GM12865 (cell line): ENCODE measurements around the gene CPXM2.

Experiments
- DNase-seq: peaks from one replicate; pipeline ENCODE4 v3.0.0; 2010; ENCODE audit warnings: low read depth
- H3K4me3 ChIP-seq: 2 replicates; pipeline ENCODE4 v1.5.1; 2011; ENCODE audit warnings: mild to moderate bottlenecking, low read depth, low read length, control low read depth
- TF ChIP-seq, protein P1 (sequence below): IDR thresholded peaks from 2 replicates; pipeline ENCODE4 v1.5.1; 2011; ENCODE audit warnings: low read length, control low read depth, low read depth, inconsistent platforms; ENCODE audit not compliant: insufficient read depth; ENCODE audit errors: missing control alignments

The CPXM2 gene

DNA sequence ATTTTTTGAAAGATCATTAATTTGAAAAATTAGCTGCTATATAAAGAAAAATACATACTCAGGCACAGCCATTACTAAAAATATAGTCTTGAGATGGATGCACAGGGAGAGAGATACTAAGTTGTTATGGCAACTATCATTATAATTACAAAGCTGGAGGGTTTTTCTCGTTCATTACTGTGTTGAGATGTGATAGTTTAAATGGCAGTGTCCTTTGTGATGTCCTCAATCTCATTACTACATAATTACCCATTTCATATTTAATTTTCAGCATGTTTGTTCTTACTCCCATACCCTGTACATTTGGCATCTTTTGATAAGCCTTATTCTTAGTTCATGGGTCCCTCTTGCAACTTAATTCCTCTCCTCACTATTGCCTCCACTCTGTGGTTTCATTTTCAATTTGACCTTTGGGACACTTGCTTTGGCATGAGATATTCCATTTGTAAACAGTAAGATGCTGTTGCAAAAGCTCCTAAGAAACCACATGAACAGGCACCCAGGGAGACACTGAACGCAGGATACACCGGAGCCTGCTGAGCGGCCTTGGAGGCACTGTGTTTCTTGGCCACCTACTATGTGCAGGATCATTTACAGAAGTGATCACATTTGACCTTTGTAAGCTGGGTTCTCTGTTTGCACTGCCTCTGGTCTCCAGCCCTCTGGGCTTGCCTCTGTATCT lies 4.8 kb upstream of the CPXM2 start:
- TF ChIP-seq, protein P1, sequence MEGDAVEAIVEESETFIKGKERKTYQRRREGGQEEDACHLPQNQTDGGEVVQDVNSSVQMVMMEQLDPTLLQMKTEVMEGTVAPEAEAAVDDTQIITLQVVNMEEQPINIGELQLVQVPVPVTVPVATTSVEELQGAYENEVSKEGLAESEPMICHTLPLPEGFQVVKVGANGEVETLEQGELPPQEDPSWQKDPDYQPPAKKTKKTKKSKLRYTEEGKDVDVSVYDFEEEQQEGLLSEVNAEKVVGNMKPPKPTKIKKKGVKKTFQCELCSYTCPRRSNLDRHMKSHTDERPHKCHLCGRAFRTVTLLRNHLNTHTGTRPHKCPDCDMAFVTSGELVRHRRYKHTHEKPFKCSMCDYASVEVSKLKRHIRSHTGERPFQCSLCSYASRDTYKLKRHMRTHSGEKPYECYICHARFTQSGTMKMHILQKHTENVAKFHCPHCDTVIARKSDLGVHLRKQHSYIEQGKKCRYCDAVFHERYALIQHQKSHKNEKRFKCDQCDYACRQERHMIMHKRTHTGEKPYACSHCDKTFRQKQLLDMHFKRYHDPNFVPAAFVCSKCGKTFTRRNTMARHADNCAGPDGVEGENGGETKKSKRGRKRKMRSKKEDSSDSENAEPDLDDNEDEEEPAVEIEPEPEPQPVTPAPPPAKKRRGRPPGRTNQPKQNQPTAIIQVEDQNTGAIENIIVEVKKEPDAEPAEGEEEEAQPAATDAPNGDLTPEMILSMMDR, result no peak
- no peak for DNase-seq
- no peak overlapping the region for H3K4me3 ChIP-seq

- TF ChIP-seq, protein P1, result no peak
- H3K4me3 ChIP-seq, result no peak overlapping the region
- DNase-seq, result no peak
Observed at GRCh38 chr10:123893651-123894050, 2.0 kb upstream of the CPXM2 start.

GRCh38 chr10:123890756-123891143 lies 857 bp downstream of the CPXM2 start:
- H3K4me3 ChIP-seq, result no peak overlapping the region
- TF ChIP-seq, protein P1, result no peak
- no peak for DNase-seq

GRCh38 chr10:123890226-123890625 lies 1.4 kb downstream of the CPXM2 start:
- H3K4me3 ChIP-seq, result no peak overlapping the region
- TF ChIP-seq, protein P1, result no peak
- DNase-seq, result no peak

- H3K4me3 ChIP-seq, result no peak overlapping the region
- no peak for DNase-seq
- TF ChIP-seq, protein P1, result no peak
Observed at GRCh38 chr10:123889821-123890220, 1.8 kb downstream of the CPXM2 start.

- no peak for DNase-seq
- H3K4me3 ChIP-seq, result no peak overlapping the region
- TF ChIP-seq, protein P1, result no peak
Observed at GRCh38 chr10:123888751-123889150, 2.9 kb downstream of the CPXM2 start.

DNA sequence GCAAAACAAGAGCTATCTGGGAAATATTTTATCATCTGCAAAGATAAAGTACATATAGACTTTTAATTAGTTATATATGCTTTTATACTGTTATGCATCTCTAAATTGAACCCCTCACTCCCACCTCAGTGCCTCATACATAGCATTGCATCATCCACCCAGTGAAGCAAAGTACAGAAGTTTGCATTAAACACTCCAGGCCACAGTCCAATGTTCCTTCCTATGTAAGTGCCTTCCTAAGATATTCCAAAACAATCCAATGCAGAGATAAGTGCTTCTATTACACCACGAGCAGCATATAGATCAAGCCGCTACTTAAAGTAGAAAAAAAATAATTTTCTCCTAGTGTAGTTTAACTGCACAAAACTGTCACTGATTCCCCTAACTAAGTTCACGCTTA lies 3.4 kb downstream of the CPXM2 start:
- TF ChIP-seq, protein P1, result no peak
- no peak overlapping the region for H3K4me3 ChIP-seq
- no peak for DNase-seq
